Esophagus muscularis mucosa (tissue), 4 donors: ENCODE data around the gene LCN2.

Experiments
- CTCF ChIP-seq, 3 experiments: fragments of 200-600 bp in 2 of 3; fragments of 450-650 bp in 1 of 3; sonication (generic) in 2 of 3; IDR thresholded peaks; one replicate each; pipeline ENCODE4 v1.5.1; 2017 to 2019; ENCODE audit warnings: antibody characterized with exemption in 3 of 3, mild to moderate bottlenecking in 2 of 3, moderate library complexity in 1 of 3
- EP300 ChIP-seq: sonication (generic); formaldehyde crosslinking; IDR thresholded peaks from one replicate; pipeline ENCODE4 v1.6.1; 2017; ENCODE audit warnings: antibody characterized with exemption
- POLR2A ChIP-seq: fragments of 450-650 bp; IDR thresholded peaks from one replicate; pipeline ENCODE4 v1.6.1; 2017; ENCODE audit warnings: antibody characterized with exemption, moderate library complexity, mild to moderate bottlenecking, low read depth
- POLR2AphosphoS5 ChIP-seq, 2 donors: sonication (generic); formaldehyde crosslinking; IDR thresholded peaks; one replicate each; pipeline ENCODE4 v1.6.1; 2017; ENCODE audit warnings: antibody characterized with exemption in 2 of 2

GRCh38 chr9:128149001-128149701, at the start of gene LCN2:
- TF ChIP-seq CTCF (IDR thresholded peaks at IDR 0.05) (no peak), POLR2AphosphoS5 (IDR thresholded peaks at IDR 0.05) (no peak), EP300 (no peak), POLR2A (no peak)
